Measurements from ENCODE around the gene RNF40. TPM values are rescaled to one million over a fixed set of nuclear protein-coding genes. Genes with fewer than 3 reads are reported as not detected.
A peak's percentile ranks its signal among the peaks of the same experiment; 100 is the strongest.

The RNF40 gene
- total RNA-seq, 5 donors from 2014 or later (not counting 1 experiment from before 2014, with no cell fraction given), result 55.7 to 106 (median 95.9) TPM

- no peak overlapping the region for H3K4me3 Mint-ChIP-seq
- ChIA-PET CTCF (no interaction called here), POLR2A (interaction anchor here (0.5 kb wide), 2 partner anchors 46 to 213 kb away, joined by 3 to 6 read pairs; no protein-coding TSS in a partner anchor)
- no peaks in the 10 kb centered on the region for H3K27me3 Mint-ChIP-seq
- Histone ChIP-seq H3K4me3 (ENCODE audit: control insufficient read depth in 1 of 2, extremely low read depth in 1 of 2, low read length in 1 of 2) (no peak overlapping the region), H3K4me1 (ENCODE audit: control insufficient read depth in 1 of 2, extremely low read depth in 1 of 2, insufficient read depth in 2 of 2, low read length in 2 of 2) (peaks cover 10 to 67% of the 10 kb centered on the region in 2 experiments), H3K27me3 (replicated peaks in 1 of 2; ENCODE audit: control insufficient read depth in 2 of 2, extremely low read depth in 1 of 2, insufficient read depth in 2 of 2, low read length in 1 of 2) (no peaks in the 10 kb centered on the region), H3K36me3 (ENCODE audit: control insufficient read depth in 2 of 2, extremely low read depth in 1 of 2, insufficient read depth in 1 of 2, low read length in 1 of 2) (peaks cover 16 to 68% of the 10 kb centered on the region in 2 donors), H3K27ac (ENCODE audit: low read length) (no peak overlapping the region), H3K9me3 (no peaks in the 10 kb centered on the region)
- ATAC-seq (replicated peaks in 1 of 4) (no peak), DNase-seq (no peak)
- H3K36me3 Mint-ChIP-seq, result peaks cover 34% of the 10 kb centered on the region
- 95% methylated on average over 8 of the region's 12 CpGs for WGBS (ENCODE audit: insufficient coverage)
- H3K27ac Mint-ChIP-seq, result no peak overlapping the region
- H3K9me3 Mint-ChIP-seq, result no peaks in the 10 kb centered on the region
- H3K4me1 Mint-ChIP-seq, result peaks cover 28 to 43% (median 37%) of the 10 kb centered on the region in 3 donors
Measured at GRCh38 chr16:30764816-30765465, 2.8 kb downstream of the RNF40 start.

- POLR2A ChIA-PET, result interaction anchor here in 1 of 2 donors (0.5 kb wide), 1 partner anchor 13 kb away, joined by 3 read pairs; no protein-coding TSS in a partner anchor
- Histone ChIP-seq H3K27ac (ENCODE audit: low read length) (no peak overlapping the region), H3K9me3 (no peaks in the 10 kb centered on the region), H3K4me3 (ENCODE audit: control insufficient read depth in 1 of 2, extremely low read depth in 1 of 2, low read length in 1 of 2) (no peak overlapping the region), H3K27me3 (replicated peaks in 1 of 2; ENCODE audit: control insufficient read depth in 2 of 2, extremely low read depth in 1 of 2, insufficient read depth in 2 of 2, low read length in 1 of 2) (no peaks in the 10 kb centered on the region), H3K4me1 (ENCODE audit: control insufficient read depth in 1 of 2, extremely low read depth in 1 of 2, insufficient read depth in 2 of 2, low read length in 2 of 2) (peaks cover 10 to 55% of the 10 kb centered on the region in 2 experiments), H3K36me3 (ENCODE audit: control insufficient read depth in 2 of 2, extremely low read depth in 1 of 2, insufficient read depth in 1 of 2, low read length in 1 of 2) (peaks cover 16 to 79% of the 10 kb centered on the region in 2 donors)
- Mint-ChIP-seq H3K4me1 (peaks cover 19 to 33% (median 25%) of the 10 kb centered on the region in 3 donors), H3K27ac (no peak overlapping the region), H3K36me3 (peaks cover 38% of the 10 kb centered on the region), H3K27me3 (no peaks in the 10 kb centered on the region), H3K9me3 (no peaks in the 10 kb centered on the region), H3K4me3 (no peak overlapping the region)
- 98% methylated on average over 24 of the region's 29 CpGs for WGBS (ENCODE audit: insufficient coverage)
- DNase-seq, result no peak
- CTCF ChIA-PET, result no interaction called here
- no peak for ATAC-seq (replicated peaks in 1 of 4)
Measured at GRCh38 chr16:30766206-30766932, 4.2 kb downstream of the RNF40 start.

DNA sequence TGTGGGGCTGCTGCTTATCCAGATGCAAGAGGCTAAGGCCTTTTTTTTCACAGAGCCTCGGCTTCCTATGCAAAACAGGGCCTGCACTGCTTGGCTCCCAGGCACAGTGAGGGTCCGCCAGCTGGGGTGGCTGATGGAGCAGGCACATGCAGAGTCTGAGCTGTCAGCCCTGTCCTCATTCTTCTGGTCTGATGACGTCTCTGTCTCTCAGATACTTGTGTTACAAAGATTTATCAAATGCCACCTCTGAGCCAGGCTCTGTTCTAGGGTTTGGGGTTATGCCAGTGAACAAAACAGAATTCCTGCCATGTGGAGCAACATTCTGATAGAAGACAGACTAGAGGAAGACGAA lies 4.8 kb downstream of the RNF40 start:
- ATAC-seq (replicated peaks in 1 of 4) (no peak), DNase-seq (no peak)
- H3K27me3 ChIP-seq (replicated peaks in 1 of 2; ENCODE audit: control insufficient read depth in 2 of 2, extremely low read depth in 1 of 2, insufficient read depth in 2 of 2, low read length in 1 of 2), result no peaks in the 10 kb centered on the region
- no peak overlapping the region for H3K27ac Mint-ChIP-seq
- ChIA-PET POLR2A (interaction anchor here in 1 of 2 donors (0.5 kb wide), 1 partner anchor 13 kb away, joined by 3 read pairs; no protein-coding TSS in a partner anchor), CTCF (interaction anchor here in 1 of 2 donors (0.7 kb wide), 1 partner anchor 47 kb away, joined by 3 read pairs; no protein-coding TSS in a partner anchor)
- H3K9me3 Mint-ChIP-seq, result no peaks in the 10 kb centered on the region
- H3K27ac ChIP-seq (ENCODE audit: low read length), result peak overlapping the region; percentile 35
- H3K36me3 ChIP-seq (ENCODE audit: control insufficient read depth in 2 of 2, extremely low read depth in 1 of 2, insufficient read depth in 1 of 2, low read length in 1 of 2), result peaks cover 16 to 85% of the 10 kb centered on the region in 2 donors
- WGBS (ENCODE audit: insufficient coverage), result 88% methylated on average over 4 of the region's 4 CpGs
- H3K4me3 ChIP-seq (ENCODE audit: control insufficient read depth in 1 of 2, extremely low read depth in 1 of 2, low read length in 1 of 2), result no peak overlapping the region
- no peaks in the 10 kb centered on the region for H3K9me3 ChIP-seq
- H3K4me1 ChIP-seq (ENCODE audit: control insufficient read depth in 1 of 2, extremely low read depth in 1 of 2, insufficient read depth in 2 of 2, low read length in 2 of 2), result peaks cover 10 to 56% of the 10 kb centered on the region in 2 experiments
- peaks cover 17 to 31% (median 24%) of the 10 kb centered on the region in 3 donors for H3K4me1 Mint-ChIP-seq
- H3K4me3 Mint-ChIP-seq, result no peak overlapping the region
- peaks cover 38% of the 10 kb centered on the region for H3K36me3 Mint-ChIP-seq
- H3K27me3 Mint-ChIP-seq, result no peaks in the 10 kb centered on the region

- ATAC-seq (replicated peaks in 1 of 4), result peak in 2 of 4 experiments; percentile 68
Measured at GRCh38 chr16:30767767-30768465, 5.8 kb downstream of the RNF40 start.

DNA sequence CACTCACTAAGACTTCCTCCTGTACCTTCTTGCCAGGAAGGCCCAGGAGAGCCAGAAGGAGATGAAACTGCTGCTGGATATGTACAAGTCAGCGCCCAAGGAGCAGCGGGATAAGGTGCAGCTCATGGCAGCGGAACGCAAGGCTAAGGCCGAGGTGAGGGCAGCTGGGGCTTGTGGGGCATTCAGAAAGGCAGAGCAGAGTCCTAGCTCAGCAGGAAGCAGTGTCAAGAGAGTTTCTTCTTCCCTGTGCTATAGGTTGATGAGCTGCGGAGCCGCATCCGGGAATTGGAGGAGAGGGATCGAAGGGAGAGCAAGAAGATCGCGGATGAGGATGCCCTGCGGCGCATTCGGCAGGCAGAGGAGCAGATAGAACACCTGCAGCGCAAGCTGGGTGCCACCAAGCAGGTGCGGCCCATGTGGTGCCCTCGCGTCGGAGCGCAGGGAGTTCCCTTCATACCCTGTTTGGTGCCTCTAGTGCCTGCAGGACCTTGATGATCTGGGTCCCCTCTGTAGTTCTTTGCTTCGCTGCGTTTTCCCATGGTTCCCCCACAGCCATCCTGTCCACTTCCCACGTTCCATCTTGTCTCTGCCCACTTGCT lies 6.6 kb downstream of the RNF40 start:
- H3K36me3 ChIP-seq (ENCODE audit: control insufficient read depth in 2 of 2, extremely low read depth in 1 of 2, insufficient read depth in 1 of 2, low read length in 1 of 2), result peaks cover 16 to 93% of the 10 kb centered on the region in 2 donors
- 97% methylated on average over 21 of the region's 23 CpGs for WGBS (ENCODE audit: insufficient coverage)
- H3K4me1 ChIP-seq (ENCODE audit: control insufficient read depth in 1 of 2, extremely low read depth in 1 of 2, insufficient read depth in 2 of 2, low read length in 2 of 2), result peaks cover 0 to 45% of the 10 kb centered on the region in 2 experiments
- no peaks in the 10 kb centered on the region for H3K9me3 ChIP-seq
- ChIA-PET CTCF (no interaction called here), POLR2A (no interaction called here)
- DNase-seq (no peak), ATAC-seq (replicated peaks in 1 of 4) (no peak)
- no peak overlapping the region for H3K4me3 Mint-ChIP-seq
- H3K27me3 ChIP-seq (replicated peaks in 1 of 2; ENCODE audit: control insufficient read depth in 2 of 2, extremely low read depth in 1 of 2, insufficient read depth in 2 of 2, low read length in 1 of 2), result no peaks in the 10 kb centered on the region
- no peaks in the 10 kb centered on the region for H3K9me3 Mint-ChIP-seq
- peaks cover 11 to 24% (median 18%) of the 10 kb centered on the region in 3 donors for H3K4me1 Mint-ChIP-seq
- no peak overlapping the region for H3K27ac Mint-ChIP-seq
- H3K4me3 ChIP-seq (ENCODE audit: control insufficient read depth in 1 of 2, extremely low read depth in 1 of 2, low read length in 1 of 2), result no peak overlapping the region
- H3K27me3 Mint-ChIP-seq, result no peaks in the 10 kb centered on the region
- H3K36me3 Mint-ChIP-seq, result peaks cover 43% of the 10 kb centered on the region
- H3K27ac ChIP-seq (ENCODE audit: low read length), result no peak overlapping the region

More at GRCh38 chr16:30767767-30768465, 5.8 kb downstream of the RNF40 start:
- ChIA-PET POLR2A (no interaction called here), CTCF (no interaction called here)
- no peak overlapping the region for H3K4me3 Mint-ChIP-seq
- no peaks in the 10 kb centered on the region for H3K9me3 Mint-ChIP-seq
- DNase-seq, result peak in 22 of 35 experiments; percentile 20 to 74 (median 42)
- Histone ChIP-seq H3K36me3 (ENCODE audit: control insufficient read depth in 2 of 2, extremely low read depth in 1 of 2, insufficient read depth in 1 of 2, low read length in 1 of 2) (peaks cover 16 to 95% of the 10 kb centered on the region in 2 donors), H3K4me1 (ENCODE audit: control insufficient read depth in 1 of 2, extremely low read depth in 1 of 2, insufficient read depth in 2 of 2, low read length in 2 of 2) (peaks cover 6 to 52% of the 10 kb centered on the region in 2 experiments), H3K27me3 (replicated peaks in 1 of 2; ENCODE audit: control insufficient read depth in 2 of 2, extremely low read depth in 1 of 2, insufficient read depth in 2 of 2, low read length in 1 of 2) (no peaks in the 10 kb centered on the region), H3K9me3 (no peaks in the 10 kb centered on the region), H3K27ac (ENCODE audit: low read length) (peak overlapping the region; percentile 35), H3K4me3 (ENCODE audit: control insufficient read depth in 1 of 2, extremely low read depth in 1 of 2, low read length in 1 of 2) (no peak overlapping the region)
- 99% methylated on average over 9 of the region's 18 CpGs for WGBS (ENCODE audit: insufficient coverage)
- H3K4me1 Mint-ChIP-seq, result peaks cover 16 to 27% (median 22%) of the 10 kb centered on the region in 3 donors
- H3K27ac Mint-ChIP-seq, result no peak overlapping the region
- H3K36me3 Mint-ChIP-seq, result peaks cover 43% of the 10 kb centered on the region
- H3K27me3 Mint-ChIP-seq, result no peaks in the 10 kb centered on the region
